Measurements from ENCODE around the gene VARS1.

The VARS1 gene

DNA sequence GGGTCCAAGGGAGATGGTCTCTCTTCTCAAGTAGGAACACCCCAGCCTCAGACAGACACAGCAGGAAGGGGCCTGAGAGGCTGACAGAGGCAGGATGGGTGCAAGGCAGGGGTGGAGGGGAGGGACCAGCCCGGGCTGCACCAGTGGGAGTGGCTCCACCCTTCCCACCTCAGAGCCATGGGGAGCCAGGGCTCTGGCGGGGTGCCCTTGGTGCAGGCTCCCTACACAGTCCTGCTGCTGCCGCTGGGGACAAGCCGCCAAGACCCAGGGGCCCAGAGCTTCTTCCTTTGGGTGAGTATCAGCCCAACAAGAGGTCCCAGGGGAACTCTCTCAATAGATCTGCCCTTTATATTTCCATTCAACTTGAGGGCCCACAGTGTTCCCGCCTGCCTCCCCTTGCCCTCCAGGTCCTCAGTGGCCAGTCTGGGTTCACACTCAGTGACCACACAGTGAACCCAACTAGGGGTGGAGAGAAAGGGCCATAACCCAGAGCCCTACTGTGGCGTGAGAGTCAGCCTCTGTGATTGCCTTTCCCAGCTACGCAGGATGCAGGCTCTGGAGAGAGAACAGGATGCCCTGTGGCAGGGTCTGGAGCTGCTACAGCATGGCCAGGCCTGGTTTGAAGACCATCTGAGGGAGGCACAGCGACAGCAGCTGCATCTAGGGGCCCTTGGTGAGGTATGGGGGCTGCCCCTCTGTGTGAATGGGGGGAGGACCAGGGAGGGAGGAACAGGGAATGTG lies 32.5 kb downstream of the VARS1 start:
- Histone ChIP-seq H3K36me3 (no peaks in the 10 kb centered on the region), H3K4me3 (ENCODE audit: low read depth, low read length) (no peak overlapping the region), H3K4me1 (no peaks in the 10 kb centered on the region), H3K9me3 (no peaks in the 10 kb centered on the region), H3K27me3 (no peaks in the 10 kb centered on the region)
- TF ChIP-seq, protein P1, sequence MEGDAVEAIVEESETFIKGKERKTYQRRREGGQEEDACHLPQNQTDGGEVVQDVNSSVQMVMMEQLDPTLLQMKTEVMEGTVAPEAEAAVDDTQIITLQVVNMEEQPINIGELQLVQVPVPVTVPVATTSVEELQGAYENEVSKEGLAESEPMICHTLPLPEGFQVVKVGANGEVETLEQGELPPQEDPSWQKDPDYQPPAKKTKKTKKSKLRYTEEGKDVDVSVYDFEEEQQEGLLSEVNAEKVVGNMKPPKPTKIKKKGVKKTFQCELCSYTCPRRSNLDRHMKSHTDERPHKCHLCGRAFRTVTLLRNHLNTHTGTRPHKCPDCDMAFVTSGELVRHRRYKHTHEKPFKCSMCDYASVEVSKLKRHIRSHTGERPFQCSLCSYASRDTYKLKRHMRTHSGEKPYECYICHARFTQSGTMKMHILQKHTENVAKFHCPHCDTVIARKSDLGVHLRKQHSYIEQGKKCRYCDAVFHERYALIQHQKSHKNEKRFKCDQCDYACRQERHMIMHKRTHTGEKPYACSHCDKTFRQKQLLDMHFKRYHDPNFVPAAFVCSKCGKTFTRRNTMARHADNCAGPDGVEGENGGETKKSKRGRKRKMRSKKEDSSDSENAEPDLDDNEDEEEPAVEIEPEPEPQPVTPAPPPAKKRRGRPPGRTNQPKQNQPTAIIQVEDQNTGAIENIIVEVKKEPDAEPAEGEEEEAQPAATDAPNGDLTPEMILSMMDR (IDR thresholded peaks at IDR 0.05; ENCODE audit: low read depth, low read length) = no peak
- no peak for DNase-seq

DNA sequence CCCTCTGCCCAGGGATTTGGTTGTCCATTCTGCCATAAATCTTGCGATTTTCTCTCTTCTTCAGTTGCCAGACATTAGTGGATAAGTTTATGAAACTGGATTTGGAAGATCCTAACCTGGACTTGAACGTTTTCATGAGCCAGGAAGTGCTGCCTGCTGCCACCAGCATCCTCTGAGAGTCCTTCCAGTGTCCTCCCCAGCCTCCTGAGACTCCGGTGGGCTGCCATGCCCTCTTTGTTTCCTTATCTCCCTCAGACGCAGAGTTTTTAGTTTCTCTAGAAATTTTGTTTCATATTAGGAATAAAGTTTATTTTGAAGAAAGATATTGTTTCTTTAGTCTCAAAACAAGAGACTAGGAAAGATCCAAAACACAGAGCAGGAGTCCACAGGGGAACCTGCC lies 33.2 kb downstream of the VARS1 start, which contains the start of gene SAPCD1:
TSS of gene SAPCD1 (plus strand) at position 301 of the 400 bp plus-strand sequence. CDS start 399 bp downstream, outside the sequence.
- Histone ChIP-seq H3K4me3 (ENCODE audit: low read depth, low read length) (no peak within 1 kb of the TSS), H3K4me1 (no peaks in the 10 kb centered on the region), H3K36me3 (no peaks in the 10 kb centered on the region), H3K9me3 (no peaks in the 10 kb centered on the region), H3K27me3 (no peaks in the 10 kb centered on the region)
- no peak for DNase-seq
- TF ChIP-seq, protein P1 (IDR thresholded peaks at IDR 0.05; ENCODE audit: low read depth, low read length) = no peak

DNA sequence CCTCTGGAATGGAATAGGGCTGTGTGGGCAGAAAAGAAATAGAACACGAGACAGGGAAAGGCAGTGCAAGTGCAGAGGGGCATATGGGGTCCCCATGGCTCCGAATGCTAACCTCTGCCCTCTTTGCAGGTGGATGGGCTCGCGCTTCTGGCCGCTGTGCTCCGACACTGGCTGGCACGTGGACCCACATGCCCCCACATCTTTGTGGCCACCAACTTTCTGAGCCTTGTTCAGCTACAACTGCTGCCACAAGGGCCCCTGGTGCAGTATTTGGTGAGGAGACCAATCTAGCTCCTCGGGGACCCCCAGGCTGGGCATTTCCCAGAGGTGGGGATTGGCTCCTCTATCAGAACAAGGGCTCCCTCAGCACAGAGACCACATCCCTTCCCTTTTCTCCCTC lies 34.2 kb downstream of the VARS1 start:
- no peaks in the 10 kb centered on the region for H3K36me3 ChIP-seq
- TF ChIP-seq, protein P1 (IDR thresholded peaks at IDR 0.05; ENCODE audit: low read depth, low read length) = no peak

DNA sequence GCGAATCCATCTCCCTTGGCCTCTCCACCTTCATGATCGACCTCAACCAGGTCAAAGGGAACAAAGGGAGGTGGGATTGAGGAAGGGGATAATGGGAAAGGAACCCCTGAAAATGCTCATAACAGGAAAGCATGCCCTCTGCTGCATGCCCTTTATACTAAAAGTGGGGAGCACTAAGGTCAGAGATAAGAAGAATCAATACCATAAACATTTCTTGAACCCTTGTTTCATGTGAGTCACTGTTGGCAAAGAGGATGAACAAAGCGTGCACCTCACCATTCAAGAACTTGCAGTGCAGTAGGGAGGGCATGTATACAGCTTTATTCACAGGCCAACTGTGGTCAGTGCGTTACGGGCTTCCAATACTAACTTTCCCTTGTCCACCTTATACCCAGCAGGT lies 34.8 kb downstream of the VARS1 start:
- no peaks in the 10 kb centered on the region for H3K36me3 ChIP-seq
- H3K4me3 ChIP-seq (ENCODE audit: low read depth, low read length) = no peak overlapping the region
- H3K27me3 ChIP-seq = no peaks in the 10 kb centered on the region
- TF ChIP-seq, protein P1 (IDR thresholded peaks at IDR 0.05; ENCODE audit: low read depth, low read length) = no peak
- no peak for DNase-seq
- no peaks in the 10 kb centered on the region for H3K9me3 ChIP-seq
- H3K4me1 ChIP-seq = no peaks in the 10 kb centered on the region

More for the DNA sequence above, 34.2 kb downstream of the VARS1 start:
- no peak for DNase-seq
- no peaks in the 10 kb centered on the region for H3K9me3 ChIP-seq
- H3K4me1 ChIP-seq = no peaks in the 10 kb centered on the region
- H3K27me3 ChIP-seq = no peaks in the 10 kb centered on the region
- H3K4me3 ChIP-seq (ENCODE audit: low read depth, low read length) = no peak overlapping the region

DNA sequence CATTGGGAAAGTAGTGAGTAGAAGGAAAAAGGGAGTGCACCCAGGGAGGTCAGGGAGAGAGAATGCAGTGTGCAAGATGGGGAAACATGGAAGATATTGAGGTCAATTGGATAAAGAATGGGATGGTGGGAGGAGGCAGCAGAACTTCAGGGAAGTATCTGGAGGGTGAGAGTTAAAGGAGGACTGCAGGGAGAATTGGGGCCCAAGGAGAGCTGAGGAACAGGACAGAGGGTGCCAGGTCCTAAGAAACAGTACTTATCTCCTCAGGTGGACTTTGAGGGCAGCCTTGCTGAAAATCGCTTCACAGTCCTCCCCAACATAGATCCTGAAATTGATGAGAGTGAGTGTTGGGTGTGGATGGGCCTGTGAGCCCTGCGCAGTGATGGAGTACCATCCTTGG lies 37.3 kb downstream of the VARS1 start:
- Histone ChIP-seq H3K4me3 (ENCODE audit: low read depth, low read length) (no peak overlapping the region), H3K4me1 (no peaks in the 10 kb centered on the region), H3K36me3 (no peaks in the 10 kb centered on the region), H3K9me3 (no peaks in the 10 kb centered on the region), H3K27me3 (no peaks in the 10 kb centered on the region)
- TF ChIP-seq, protein P1 (IDR thresholded peaks at IDR 0.05; ENCODE audit: low read depth, low read length) = no peak
- DNase-seq = no peak

DNA sequence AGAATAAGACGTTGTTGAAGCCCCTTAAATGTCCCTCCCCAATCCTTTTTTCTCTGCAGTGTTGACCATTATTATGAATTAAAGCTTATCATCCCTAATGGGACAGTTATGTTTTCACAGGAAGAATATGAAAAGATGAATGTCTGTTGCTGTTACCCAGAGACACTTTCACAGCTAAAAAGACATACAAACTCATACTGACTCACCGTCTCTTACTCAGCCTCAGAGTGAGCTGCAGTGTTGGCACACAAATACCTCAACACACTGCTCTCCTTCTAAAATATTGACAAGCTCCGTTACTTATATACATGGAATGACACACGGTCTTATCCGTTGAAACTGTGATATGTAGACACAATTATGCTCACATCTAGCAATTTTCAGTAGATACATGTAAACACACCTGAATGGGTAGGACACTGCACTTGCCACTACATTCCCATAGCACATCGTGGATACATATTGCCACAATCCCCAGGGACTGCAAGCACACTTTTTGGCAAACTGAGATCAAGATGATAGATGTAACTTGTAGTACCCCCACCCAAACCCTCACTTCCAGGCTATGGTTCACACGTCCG lies 42.7 kb downstream of the VARS1 start:
- no peak for DNase-seq
- no peaks in the 10 kb centered on the region for H3K36me3 ChIP-seq
- TF ChIP-seq, protein P1 (IDR thresholded peaks at IDR 0.05; ENCODE audit: low read depth, low read length) = no peak

More for the DNA sequence above, 42.7 kb downstream of the VARS1 start:
- Histone ChIP-seq H3K27me3 (no peaks in the 10 kb centered on the region), H3K9me3 (no peaks in the 10 kb centered on the region), H3K4me3 (ENCODE audit: low read depth, low read length) (no peak overlapping the region), H3K4me1 (no peaks in the 10 kb centered on the region)

Data from BE2C (cell line).